H1 (cell line): Measurements from ENCODE around the gene SH3GL1. TPM values are rescaled to one million over a fixed set of nuclear protein-coding genes. Genes with fewer than 3 reads are reported as not detected.

ENCODE experiments used
- ATF2 ChIP-seq: IDR thresholded peaks from 2 replicates; pipeline ENCODE4 v1.6.1; 2012; ENCODE audit warnings: low read length, inconsistent platforms
- BCL11A ChIP-seq, 2 experiments: IDR thresholded peaks; one replicate each; pipeline ENCODE4 v1.6.1; 2011; ENCODE audit warnings: low read depth in 2 of 2, low read length in 2 of 2, mild to moderate bottlenecking in 2 of 2
- CBX8 ChIP-seq: fragments of 300-800, 300-1000 bp; sonication (generic); IDR thresholded peaks from 2 replicates; pipeline ENCODE4 v1.7.1; 2016; ENCODE audit warnings: low read depth, low read length, borderline replicate concordance
- CHD7 ChIP-seq: fragments of 300-600 bp; sonication (generic); IDR thresholded peaks from 2 replicates; pipeline ENCODE4 v1.7.1; 2012; ENCODE audit warnings: low read length, moderate library complexity, mild to moderate bottlenecking, inconsistent platforms; ENCODE audit not compliant: insufficient replicate concordance
- PHF8 ChIP-seq: fragments of 200-600 bp; sonication (generic); conservative IDR thresholded peaks from 2 replicates; pipeline ENCODE4 v1.7.1; 2012; ENCODE audit warnings: low read depth, mild to moderate bottlenecking, inconsistent platforms, low read length, moderate library complexity
- SIX5 ChIP-seq: IDR thresholded peaks from 2 replicates; pipeline ENCODE4 v1.6.1; 2011; ENCODE audit warnings: mild to moderate bottlenecking, low read depth, low read length
- polyA plus RNA-seq, 7 experiments: library from polyadenylated mRNA; depleted of rRNA in 3 of 7; stranded (reverse) in 5 of 7; unstranded in 2 of 7; fragments of >200 nt in 5 of 7; fragments of 200-250 nt in 2 of 7; gene quantifications; 1 replicate in 5 of 7; 2 replicates in 1 of 7; 4 replicates in 1 of 7; pipeline versions ENCODE4 v1.2.1 to v1.2.3, GENCODE V29; 2011 to 2013; ENCODE audit warnings: missing spikeins in 2 of 7, mixed read lengths in 2 of 7
- total RNA-seq: library from RNA; stranded (reverse); fragmentation: NEBNext Ultra II Directional; extraction: Animal tissue kit (Norgen Biotek cat#: 25700); gene quantifications from 2 replicates; pipeline ENCODE4 v1.2.1, GENCODE V29; 2021

Gene SH3GL1
- total and polyA plus RNA-seq, 2 of the 8 experiments (the other 6 are each of a cell fraction or from before 2014, with no cell fraction given), result 81.5 to 102 TPM

GRCh38 chr19:4416268-4416667 is 15.9 kb upstream of the SH3GL1 start (continued):
- TF ChIP-seq CHD7, result no peak
- no peak for TF ChIP-seq PHF8
- TF ChIP-seq SIX5, result no peak
- TF ChIP-seq BCL11A (IDR thresholded peaks at IDR 0.05; ENCODE audit: low read depth in 2 of 2, low read length in 2 of 2), result no peak
- TF ChIP-seq CBX8, result no peak
- TF ChIP-seq ATF2, result no peak
- TF ChIP-seq, all 59 proteins: peak for 0
